ENCODE measurements around the gene MIGA2.

DNA sequence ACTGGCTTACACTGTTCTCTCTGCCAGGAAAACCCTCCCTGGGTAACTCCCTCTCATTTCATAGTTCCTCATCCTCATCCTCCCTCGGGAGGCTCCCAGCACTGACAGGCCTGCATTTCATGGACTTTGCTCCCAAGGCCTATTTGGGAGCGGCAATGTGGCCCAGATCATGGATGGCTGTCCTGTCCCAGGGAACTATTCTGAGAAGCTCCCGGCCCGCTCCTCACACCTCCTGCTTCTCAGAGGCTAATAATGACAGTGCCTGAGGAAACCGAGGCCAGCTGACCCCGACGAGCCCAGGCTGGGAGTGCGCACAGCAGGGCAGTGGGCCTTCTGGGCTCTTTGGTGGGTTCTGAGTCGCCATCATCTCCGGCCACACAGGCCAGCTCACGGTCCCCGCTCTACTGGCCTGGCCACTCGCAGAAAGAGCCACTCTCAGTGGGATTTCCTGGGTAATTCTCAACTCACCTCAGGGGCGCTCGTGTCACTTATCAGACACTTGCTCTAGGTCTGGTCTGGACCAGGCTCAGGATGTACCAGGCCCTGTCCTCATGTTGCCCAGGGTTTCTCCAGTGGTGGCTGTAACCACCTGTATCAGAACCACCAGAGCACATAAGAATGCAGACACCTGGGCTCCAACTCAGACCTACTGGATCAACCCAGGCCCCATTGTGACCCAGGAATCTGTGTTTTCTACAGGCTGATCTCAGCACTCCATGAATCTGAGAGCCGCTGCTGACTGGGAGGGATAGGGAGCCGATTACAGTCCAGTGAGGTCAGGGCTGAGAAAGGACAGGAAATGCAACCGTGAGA, 42.5 kb downstream of the MIGA2 start:
- TF ChIP-seq, protein P1, sequence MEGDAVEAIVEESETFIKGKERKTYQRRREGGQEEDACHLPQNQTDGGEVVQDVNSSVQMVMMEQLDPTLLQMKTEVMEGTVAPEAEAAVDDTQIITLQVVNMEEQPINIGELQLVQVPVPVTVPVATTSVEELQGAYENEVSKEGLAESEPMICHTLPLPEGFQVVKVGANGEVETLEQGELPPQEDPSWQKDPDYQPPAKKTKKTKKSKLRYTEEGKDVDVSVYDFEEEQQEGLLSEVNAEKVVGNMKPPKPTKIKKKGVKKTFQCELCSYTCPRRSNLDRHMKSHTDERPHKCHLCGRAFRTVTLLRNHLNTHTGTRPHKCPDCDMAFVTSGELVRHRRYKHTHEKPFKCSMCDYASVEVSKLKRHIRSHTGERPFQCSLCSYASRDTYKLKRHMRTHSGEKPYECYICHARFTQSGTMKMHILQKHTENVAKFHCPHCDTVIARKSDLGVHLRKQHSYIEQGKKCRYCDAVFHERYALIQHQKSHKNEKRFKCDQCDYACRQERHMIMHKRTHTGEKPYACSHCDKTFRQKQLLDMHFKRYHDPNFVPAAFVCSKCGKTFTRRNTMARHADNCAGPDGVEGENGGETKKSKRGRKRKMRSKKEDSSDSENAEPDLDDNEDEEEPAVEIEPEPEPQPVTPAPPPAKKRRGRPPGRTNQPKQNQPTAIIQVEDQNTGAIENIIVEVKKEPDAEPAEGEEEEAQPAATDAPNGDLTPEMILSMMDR (IDR thresholded peaks at IDR 0.05) = no peak
- no peak for TF ChIP-seq POLR2A (IDR thresholded peaks at IDR 0.05)

Data from tibial nerve (tissue), 3 donors.